Right lobe of liver (tissue), 6 donors: ENCODE measurements around the gene TMPRSS2. TPM values are rescaled to one million over a fixed set of nuclear protein-coding genes. Genes with fewer than 3 reads are reported as not detected.
"Not testable (repeated sequence)": the region's sequence is repeated elsewhere in the genome, so short reads cannot be mapped to it uniquely, and the experiment has no call there.

ENCODE experiments used
- ATAC-seq, 4 donors: fragments of 200-7000 bp; cut with Tn5 transposase; one replicate each; pipeline ENCODE4 v1.9.1; 2020; ENCODE audit warnings: mild to moderate bottlenecking in 4 of 4, moderate library complexity in 4 of 4
- DNase-seq, 3 donors: peaks; one replicate each; pipeline ENCODE4 v3.0.0-alpha.2; 2020
- H3K27ac ChIP-seq, 3 donors: fragments of 200-600 bp; one replicate each; pipeline ENCODE4 v1.8.0; 2022
- H3K27me3 ChIP-seq, 2 donors: fragments of 200-600 bp; one replicate each; pipeline ENCODE4 v1.8.0; 2022
- H3K36me3 ChIP-seq, 4 donors: fragments of 200-600 bp; sonication (generic) in 1 of 4; one replicate each; pipeline versions ENCODE4 v1.5.1 to v1.8.0; 2017 to 2022; ENCODE audit warnings: control low read depth in 1 of 4
- H3K4me1 ChIP-seq, 4 donors: fragments of 200-600 bp; sonication (generic) in 1 of 4; one replicate each; pipeline versions ENCODE4 v1.5.1 to v1.8.0; 2017 to 2022; ENCODE audit warnings: control low read depth in 1 of 4
- H3K4me3 ChIP-seq, 3 donors: fragments of 200-600 bp; one replicate each; pipeline ENCODE4 v1.8.0; 2022
- H3K9me3 ChIP-seq, 4 donors: fragments of 200-600 bp; sonication (generic) in 1 of 4; one replicate each; pipeline versions ENCODE4 v1.5.1 to v1.8.0; 2017 to 2022; ENCODE audit warnings: control low read depth in 1 of 4
- CTCF ChIP-seq, 4 donors: fragments of 200-600 bp in 3 of 4; fragments of 450-650 bp in 1 of 4; IDR thresholded peaks; one replicate each; pipeline versions ENCODE4 v1.5.1 to v1.8.0; 2016 to 2022; ENCODE audit warnings: antibody characterized with exemption in 4 of 4, mild to moderate bottlenecking in 2 of 4
- POLR2A ChIP-seq: fragments of 450-650 bp; IDR thresholded peaks from one replicate; pipeline ENCODE4 v1.6.1; 2017; ENCODE audit warnings: antibody characterized with exemption, mild to moderate bottlenecking
- WGBS: methylation state at CpG from one replicate; pipeline ENCODE4 v1.1.6; 2018; ENCODE audit warnings: low coverage, low lambda C conversion rate; ENCODE audit not compliant: insufficient coverage; ENCODE audit errors: missing lambda C conversion rate; 5-methylcytosine and 5-hydroxymethylcytosine counted together
- intact Hi-C, 2 donors: fragments of 100-400 bp; cut with DNase I; formaldehyde crosslinking; loops; one replicate each; pipeline versions ENCODE4 v1.11.2 to v1.14.1; 2022
- small RNA-seq, 2 experiments: library from RNA; depleted of rRNA; stranded (forward); fragments of <200 nt; gene quantifications; one replicate each; pipeline ENCODE3, GENCODE V24; 2016
- total RNA-seq, 6 experiments: library from RNA; depleted of rRNA in 2 of 6; stranded (reverse); fragments of >200 nt in 2 of 6; fragmentation: NEBNext Ultra II Directional in 3 of 6; extraction: Animal tissue kit (Norgen Biotek cat#: 25700) in 3 of 6; gene quantifications; one replicate each; pipeline versions ENCODE4 v1.1.0 to v1.2.4, GENCODE V29; 2016 to 2023
- donor health status: DM: no; HTN: yes; CAD: no.
- donor health status: DM: no; HTN: no; CAD: no.
- donor health status: DM: no; HTN: no; CAD: no.
- donor health status: DM: no; HTN: yes; CAD: no.
- donor health status: DM: no; HTN: yes; CAD: no.

The TMPRSS2 gene
- total RNA-seq, 6 experiments from 2014 or later: 19.3 to 53.7 (median 20.8) TPM

DNA sequence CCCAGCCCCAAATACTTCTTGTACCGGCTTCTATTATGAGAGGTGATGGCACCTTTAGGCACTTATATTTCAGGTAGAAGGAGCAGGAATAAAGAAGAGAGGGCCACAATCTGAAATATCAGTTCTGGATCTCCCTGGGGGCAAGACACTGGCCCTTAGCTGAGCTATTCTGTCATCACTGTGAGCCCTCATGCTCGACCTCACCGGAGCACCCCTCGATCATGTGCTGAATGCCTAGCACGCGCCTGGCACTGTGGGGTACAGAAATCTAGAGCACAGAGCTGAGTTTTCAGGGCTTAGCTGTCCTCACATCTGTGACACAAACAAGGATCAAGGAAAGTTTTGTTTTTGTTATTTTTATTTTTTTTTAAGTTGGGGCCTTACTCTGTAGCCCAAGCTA, 89.6 kb downstream of the TMPRSS2 start:
- TF ChIP-seq POLR2A: no peak
- TF ChIP-seq CTCF (IDR thresholded peaks at IDR 0.05): no peak
- DNase-seq (no peak), ATAC-seq (no peak)
- no peaks in the 10 kb centered on the region for H3K27me3 ChIP-seq
- H3K27ac ChIP-seq: no peak overlapping the region
- 81% methylated on average over 3 of the region's 6 CpGs for WGBS
- H3K4me1 ChIP-seq: peaks cover 0 to 5% (median 0%) of the 10 kb centered on the region in 4 donors
- no peaks in the 10 kb centered on the region for H3K9me3 ChIP-seq
- intact Hi-C loops: no loop called here
- H3K36me3 ChIP-seq: no peaks in the 10 kb centered on the region
- H3K4me3 ChIP-seq: no peak overlapping the region

DNA sequence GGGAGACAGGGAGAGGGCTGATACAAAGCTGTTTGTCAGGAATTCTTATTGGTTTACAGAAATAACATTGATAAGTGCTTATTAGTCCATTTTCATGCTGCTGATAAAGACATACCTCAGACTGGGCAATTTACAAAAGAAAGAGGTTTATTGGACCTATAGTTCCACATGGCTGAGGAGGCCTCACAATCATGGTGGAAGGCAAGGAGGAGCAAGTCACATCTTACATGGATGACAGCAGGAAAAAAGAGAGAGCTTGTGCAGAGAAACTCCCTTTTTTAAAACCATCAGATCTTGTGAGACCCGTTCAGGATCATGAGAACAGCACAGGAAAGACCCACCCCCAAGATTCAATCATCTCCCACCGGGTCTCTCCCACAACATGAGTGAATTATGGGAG, 90.5 kb downstream of the TMPRSS2 start:
- H3K27ac ChIP-seq, H3K9me3 ChIP-seq, H3K36me3 ChIP-seq, H3K4me3 ChIP-seq, intact Hi-C loops, DNase-seq, ATAC-seq, H3K4me1 ChIP-seq, H3K27me3 ChIP-seq: not testable (repeated sequence)
- WGBS: 94% methylated on average over 2 of the region's 2 CpGs

Small RNA genes lying within 50 kb of the gene (small RNA-seq; reads per million reads assigned to genes)
- 0 reads per million in 2 experiments for gene RF00421

Other genes starting within 250 kb of the TMPRSS2 start
- under 1 TPM in 4 of 6 experiments, not detected in 2; 0.49 to 0.95 (median 0.76) TPM for gene FAM3B, start 191.4 kb downstream of the TMPRSS2 start, total RNA-seq
- 1 to 10 TPM in 4 of 6 experiments, under 1 TPM in 2; 0.49 to 1.9 (median 1.5) TPM for gene MX2, start 146.1 kb downstream of the TMPRSS2 start, total RNA-seq
- 10 to 100 TPM in 4 of 6 experiments, 1 to 10 TPM in 2; 6.1 to 25.4 (median 10.5) TPM for gene MX1, start 81.9 kb downstream of the TMPRSS2 start, total RNA-seq